Activated naive CD8-positive, alpha-beta T cell (primary cell): ENCODE results near the gene LY86.
"Not testable (repeated sequence)": the region's sequence is repeated elsewhere in the genome, so short reads cannot be mapped to it uniquely, and the experiment has no call there.

Experiments used
- H3K27ac Mint-ChIP-seq: one replicate; pipeline ENCODE4 v1.8.0; 2021; ENCODE audit warnings: mixed read lengths
- H3K27me3 Mint-ChIP-seq: one replicate; pipeline ENCODE4 v1.8.0; 2021; ENCODE audit warnings: mixed read lengths
- H3K36me3 Mint-ChIP-seq: one replicate; pipeline ENCODE4 v1.8.0; 2021; ENCODE audit warnings: mixed read lengths
- H3K4me1 Mint-ChIP-seq: one replicate; pipeline ENCODE4 v1.8.0; 2021; ENCODE audit warnings: low read depth, mixed read lengths
- H3K4me3 Mint-ChIP-seq: one replicate; pipeline ENCODE4 v1.8.0; 2021; ENCODE audit warnings: mild to moderate bottlenecking, mixed read lengths
- H3K9me3 Mint-ChIP-seq: one replicate; pipeline ENCODE4 v1.8.0; 2021; ENCODE audit warnings: low read depth, mixed read lengths

The LY86 gene

GRCh38 chr6:6600875-6601274 lies 12.4 kb downstream of the LY86 start:
- no peak overlapping the region for H3K4me3 Mint-ChIP-seq
- no peaks in the 10 kb centered on the region for H3K9me3 Mint-ChIP-seq
- peaks cover 20% of the 10 kb centered on the region for H3K4me1 Mint-ChIP-seq
- H3K36me3 Mint-ChIP-seq = peaks cover 4% of the 10 kb centered on the region
- H3K27me3 Mint-ChIP-seq = no peaks in the 10 kb centered on the region
- H3K27ac Mint-ChIP-seq = no peak overlapping the region

GRCh38 chr6:6602262-6602661 lies 13.7 kb downstream of the LY86 start:
- H3K9me3 Mint-ChIP-seq = no peaks in the 10 kb centered on the region
- peaks cover 9% of the 10 kb centered on the region for H3K4me1 Mint-ChIP-seq
- H3K27me3 Mint-ChIP-seq = no peaks in the 10 kb centered on the region
- no peak overlapping the region for H3K27ac Mint-ChIP-seq
- no peak overlapping the region for H3K4me3 Mint-ChIP-seq
- peaks cover 4% of the 10 kb centered on the region for H3K36me3 Mint-ChIP-seq

GRCh38 chr6:6603317-6603716 lies 14.8 kb downstream of the LY86 start:
- H3K9me3 Mint-ChIP-seq = no peaks in the 10 kb centered on the region
- H3K27me3 Mint-ChIP-seq = no peaks in the 10 kb centered on the region
- peaks cover 4% of the 10 kb centered on the region for H3K36me3 Mint-ChIP-seq
- H3K4me1 Mint-ChIP-seq = peaks cover 14% of the 10 kb centered on the region
- H3K27ac Mint-ChIP-seq = no peak overlapping the region
- no peak overlapping the region for H3K4me3 Mint-ChIP-seq

- no peak overlapping the region for H3K4me3 Mint-ChIP-seq
- peaks cover 20% of the 10 kb centered on the region for H3K4me1 Mint-ChIP-seq
- H3K9me3 Mint-ChIP-seq = no peaks in the 10 kb centered on the region
- H3K36me3 Mint-ChIP-seq = no peaks in the 10 kb centered on the region
- no peaks in the 10 kb centered on the region for H3K27me3 Mint-ChIP-seq
- H3K27ac Mint-ChIP-seq = no peak overlapping the region
Measured at GRCh38 chr6:6604015-6604414, 15.5 kb downstream of the LY86 start.

- peak overlapping the region; percentile 33 for H3K4me3 Mint-ChIP-seq
- no peak overlapping the region for H3K27ac Mint-ChIP-seq
- peaks cover 25% of the 10 kb centered on the region for H3K4me1 Mint-ChIP-seq
- no peaks in the 10 kb centered on the region for H3K36me3 Mint-ChIP-seq
- H3K9me3 Mint-ChIP-seq = no peaks in the 10 kb centered on the region
- no peaks in the 10 kb centered on the region for H3K27me3 Mint-ChIP-seq
Measured at GRCh38 chr6:6604566-6604965, 16.0 kb downstream of the LY86 start.

- H3K4me3 Mint-ChIP-seq = peak overlapping the region; percentile 30
- peaks cover 35% of the 10 kb centered on the region for H3K4me1 Mint-ChIP-seq
- no peak overlapping the region for H3K27ac Mint-ChIP-seq
Measured at GRCh38 chr6:6605873-6606272, 17.4 kb downstream of the LY86 start.

GRCh38 chr6:6606391-6607030 lies 18.0 kb downstream of the LY86 start:
- H3K9me3 Mint-ChIP-seq, H3K27me3 Mint-ChIP-seq, H3K4me3 Mint-ChIP-seq, H3K27ac Mint-ChIP-seq, H3K36me3 Mint-ChIP-seq: not testable (repeated sequence)
- peaks cover 41% of the 10 kb centered on the region for H3K4me1 Mint-ChIP-seq

More at GRCh38 chr6:6605873-6606272, 17.4 kb downstream of the LY86 start:
- Mint-ChIP-seq H3K36me3 (no peaks in the 10 kb centered on the region), H3K9me3 (no peaks in the 10 kb centered on the region), H3K27me3 (no peaks in the 10 kb centered on the region)

- Mint-ChIP-seq H3K27me3 (no peaks in the 10 kb centered on the region), H3K27ac (peak overlapping the region; percentile 87), H3K36me3 (no peaks in the 10 kb centered on the region), H3K9me3 (no peaks in the 10 kb centered on the region), H3K4me1 (peaks cover 65% of the 10 kb centered on the region), H3K4me3 (no peak overlapping the region)
Measured at GRCh38 chr6:6609450-6609849, 20.9 kb downstream of the LY86 start.

- peak overlapping the region; percentile 87 for H3K27ac Mint-ChIP-seq
- H3K4me3 Mint-ChIP-seq = no peak overlapping the region
- H3K9me3 Mint-ChIP-seq = no peaks in the 10 kb centered on the region
- no peaks in the 10 kb centered on the region for H3K27me3 Mint-ChIP-seq
- H3K4me1 Mint-ChIP-seq = peaks cover 68% of the 10 kb centered on the region
- H3K36me3 Mint-ChIP-seq = no peaks in the 10 kb centered on the region
Measured at GRCh38 chr6:6610031-6610591, 21.6 kb downstream of the LY86 start.

- H3K36me3 Mint-ChIP-seq = no peaks in the 10 kb centered on the region
- H3K27ac Mint-ChIP-seq = no peak overlapping the region
- H3K9me3 Mint-ChIP-seq = no peaks in the 10 kb centered on the region
- no peak overlapping the region for H3K4me3 Mint-ChIP-seq
- no peaks in the 10 kb centered on the region for H3K27me3 Mint-ChIP-seq
- peaks cover 77% of the 10 kb centered on the region for H3K4me1 Mint-ChIP-seq
Measured at GRCh38 chr6:6611486-6611885, 23.0 kb downstream of the LY86 start.

GRCh38 chr6:6612308-6612707 lies 23.8 kb downstream of the LY86 start:
- peaks cover 78% of the 10 kb centered on the region for H3K4me1 Mint-ChIP-seq
- H3K27ac Mint-ChIP-seq = no peak overlapping the region
- H3K4me3 Mint-ChIP-seq = peak overlapping the region; percentile 13
- no peaks in the 10 kb centered on the region for H3K9me3 Mint-ChIP-seq
- no peaks in the 10 kb centered on the region for H3K36me3 Mint-ChIP-seq
- no peaks in the 10 kb centered on the region for H3K27me3 Mint-ChIP-seq

GRCh38 chr6:6613103-6613718 lies 24.7 kb downstream of the LY86 start:
- H3K4me1 Mint-ChIP-seq = peaks cover 76% of the 10 kb centered on the region
- not testable (repeated sequence) for H3K27me3 Mint-ChIP-seq, H3K36me3 Mint-ChIP-seq, H3K27ac Mint-ChIP-seq, H3K4me3 Mint-ChIP-seq, H3K9me3 Mint-ChIP-seq

GRCh38 chr6:6614096-6614982 lies 25.8 kb downstream of the LY86 start:
- Mint-ChIP-seq H3K4me1 (peaks cover 75% of the 10 kb centered on the region), H3K27ac (peak overlapping the region; percentile 75), H3K9me3 (no peaks in the 10 kb centered on the region), H3K27me3 (no peaks in the 10 kb centered on the region), H3K4me3 (peak overlapping the region; percentile 80), H3K36me3 (no peaks in the 10 kb centered on the region)

GRCh38 chr6:6614983-6615349 lies 26.4 kb downstream of the LY86 start:
- H3K36me3 Mint-ChIP-seq = no peaks in the 10 kb centered on the region
- peak overlapping the region; percentile 75 for H3K27ac Mint-ChIP-seq
- H3K4me3 Mint-ChIP-seq = peak overlapping the region; percentile 80
- peaks cover 75% of the 10 kb centered on the region for H3K4me1 Mint-ChIP-seq
- no peaks in the 10 kb centered on the region for H3K27me3 Mint-ChIP-seq
- no peaks in the 10 kb centered on the region for H3K9me3 Mint-ChIP-seq

- H3K36me3 Mint-ChIP-seq = no peaks in the 10 kb centered on the region
- no peaks in the 10 kb centered on the region for H3K9me3 Mint-ChIP-seq
- H3K27me3 Mint-ChIP-seq = no peaks in the 10 kb centered on the region
- no peak overlapping the region for H3K4me3 Mint-ChIP-seq
- H3K27ac Mint-ChIP-seq = no peak overlapping the region
- H3K4me1 Mint-ChIP-seq = peaks cover 59% of the 10 kb centered on the region
Measured at GRCh38 chr6:6616656-6617055, 28.1 kb downstream of the LY86 start.
